ENCODE data around the gene MNT.
A peak's percentile ranks its signal among the peaks of the same experiment; 100 is the strongest.
"Not testable (repeated sequence)": the region's sequence is repeated elsewhere in the genome, so short reads cannot be mapped to it uniquely, and the experiment has no call there.

The MNT gene, protein sequence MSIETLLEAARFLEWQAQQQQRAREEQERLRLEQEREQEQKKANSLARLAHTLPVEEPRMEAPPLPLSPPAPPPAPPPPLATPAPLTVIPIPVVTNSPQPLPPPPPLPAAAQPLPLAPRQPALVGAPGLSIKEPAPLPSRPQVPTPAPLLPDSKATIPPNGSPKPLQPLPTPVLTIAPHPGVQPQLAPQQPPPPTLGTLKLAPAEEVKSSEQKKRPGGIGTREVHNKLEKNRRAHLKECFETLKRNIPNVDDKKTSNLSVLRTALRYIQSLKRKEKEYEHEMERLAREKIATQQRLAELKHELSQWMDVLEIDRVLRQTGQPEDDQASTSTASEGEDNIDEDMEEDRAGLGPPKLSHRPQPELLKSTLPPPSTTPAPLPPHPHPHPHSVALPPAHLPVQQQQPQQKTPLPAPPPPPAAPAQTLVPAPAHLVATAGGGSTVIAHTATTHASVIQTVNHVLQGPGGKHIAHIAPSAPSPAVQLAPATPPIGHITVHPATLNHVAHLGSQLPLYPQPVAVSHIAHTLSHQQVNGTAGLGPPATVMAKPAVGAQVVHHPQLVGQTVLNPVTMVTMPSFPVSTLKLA

DNA sequence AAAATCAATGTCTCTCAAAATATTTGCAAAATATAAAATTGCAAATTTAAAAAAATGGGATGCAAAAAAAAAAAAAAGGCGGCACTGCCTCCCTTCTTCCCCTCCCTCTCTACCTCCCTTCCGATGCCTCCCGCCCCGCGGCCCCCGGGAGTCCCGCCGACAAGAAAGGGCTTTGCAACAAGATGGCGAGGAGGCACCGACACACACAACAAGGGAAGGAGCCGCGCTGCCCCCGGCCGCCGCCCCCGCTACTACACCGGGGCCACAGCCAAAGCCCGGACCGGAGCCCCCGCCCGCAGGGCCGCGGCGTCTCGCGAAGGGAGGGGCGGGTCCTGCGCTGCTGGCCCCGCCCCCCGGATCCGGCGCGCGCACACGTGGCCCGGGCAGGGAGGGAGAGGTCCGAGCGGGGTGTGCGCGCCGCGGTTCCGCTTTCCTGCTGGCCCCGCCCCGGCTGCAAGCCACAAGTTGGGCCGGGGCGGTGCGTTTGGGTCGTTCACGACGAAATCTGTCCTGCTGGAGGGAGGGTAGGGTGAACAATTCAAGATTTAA lies at the start of gene MNT:
TSS of gene MNT (minus strand) at position 184 of the 549 bp plus-strand sequence. CDS start 348 bp downstream, outside the sequence.
- DNase-seq (ENCODE audit: low spot score), result peak; percentile 95

DNA sequence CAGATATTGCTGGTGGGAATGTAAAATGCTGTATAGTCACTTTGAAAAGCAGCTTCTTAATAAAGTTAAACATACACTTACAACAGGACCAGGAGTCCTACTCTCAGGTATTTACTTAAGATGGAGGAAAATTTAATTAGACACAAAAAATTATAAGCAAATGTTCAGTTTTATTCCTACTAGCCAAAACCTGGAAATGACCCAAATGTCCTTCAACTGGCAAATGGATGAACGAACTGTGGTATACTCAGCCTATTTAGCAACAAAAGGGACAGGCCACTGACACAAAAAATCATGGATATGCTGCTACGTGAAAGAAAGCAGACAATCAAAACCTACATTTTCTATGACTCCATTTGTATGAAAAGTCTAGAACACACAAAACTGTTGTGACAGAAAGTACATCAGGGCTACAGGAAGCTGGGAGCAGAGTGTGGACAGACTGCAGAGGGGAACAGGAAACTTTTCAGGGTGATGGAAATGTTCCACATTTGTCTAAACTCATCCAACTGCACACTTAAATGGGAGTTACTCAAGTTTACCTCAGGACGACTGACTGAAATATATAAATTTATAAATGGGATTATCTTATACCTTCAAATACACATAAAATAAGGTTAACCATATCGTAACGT lies 49.3 kb upstream of the MNT start:
- no peak for DNase-seq (ENCODE audit: low spot score)

DNA sequence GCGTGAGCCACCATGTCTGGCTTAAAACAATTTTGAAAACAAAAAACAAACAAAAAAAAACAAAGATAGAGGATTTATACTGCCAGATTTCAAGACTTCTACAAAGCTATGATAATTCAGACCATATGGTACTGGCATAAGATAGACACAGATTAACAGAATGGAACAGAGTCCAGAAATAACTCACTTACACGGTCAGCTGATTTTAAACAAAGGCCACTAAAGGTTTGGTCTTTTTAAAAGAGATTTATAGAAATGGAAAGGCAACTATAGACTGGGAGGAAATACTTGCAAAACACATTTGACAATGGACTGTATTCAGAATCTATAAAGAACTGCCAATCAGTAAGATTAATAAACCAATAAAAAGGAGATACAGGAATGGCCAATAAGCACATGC lies 48.6 kb upstream of the MNT start:
- DNase-seq (ENCODE audit: low spot score), result no peak

DNA sequence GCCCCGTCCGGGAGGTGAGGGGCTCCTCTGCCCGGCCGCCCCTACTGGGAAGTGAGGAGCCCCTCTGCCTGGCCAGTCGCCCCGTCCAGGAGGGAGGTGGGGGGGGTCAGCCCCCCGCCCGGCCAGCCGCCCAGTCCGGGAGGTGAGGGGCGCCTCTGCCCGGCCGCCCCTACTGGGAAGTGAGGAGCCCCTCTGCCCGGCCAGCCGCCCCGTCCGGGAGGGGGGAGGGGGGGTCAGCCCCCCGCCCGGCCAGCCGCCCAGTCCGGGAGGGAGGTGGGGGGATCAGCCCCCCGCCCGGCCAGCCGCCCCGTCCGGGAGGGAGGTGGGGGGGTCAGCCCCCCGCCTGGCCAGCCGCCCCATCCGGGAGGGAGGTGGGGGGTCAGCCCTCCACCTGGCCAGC lies 46.6 kb upstream of the MNT start:
- not testable (repeated sequence) for DNase-seq (ENCODE audit: low spot score)

DNA sequence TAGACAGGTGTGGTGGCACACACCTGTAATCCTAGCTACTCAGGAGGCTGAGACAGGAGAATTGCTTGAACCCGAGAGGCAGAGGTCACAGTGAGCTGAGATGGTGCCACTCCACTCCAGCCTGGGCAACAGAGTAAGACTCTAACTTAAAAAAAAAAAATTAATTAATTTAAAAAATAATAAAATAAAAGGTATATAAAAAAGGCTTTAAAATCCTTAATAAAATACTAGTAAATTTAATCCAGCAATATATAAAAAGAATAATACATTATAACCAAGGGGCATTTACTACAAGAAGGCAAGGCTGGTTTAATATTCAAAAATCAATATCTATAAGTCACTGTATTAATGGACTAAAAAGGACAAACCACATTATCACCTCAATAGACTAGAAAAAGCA lies 44.8 kb upstream of the MNT start:
- no peak for DNase-seq (ENCODE audit: low spot score)

DNA sequence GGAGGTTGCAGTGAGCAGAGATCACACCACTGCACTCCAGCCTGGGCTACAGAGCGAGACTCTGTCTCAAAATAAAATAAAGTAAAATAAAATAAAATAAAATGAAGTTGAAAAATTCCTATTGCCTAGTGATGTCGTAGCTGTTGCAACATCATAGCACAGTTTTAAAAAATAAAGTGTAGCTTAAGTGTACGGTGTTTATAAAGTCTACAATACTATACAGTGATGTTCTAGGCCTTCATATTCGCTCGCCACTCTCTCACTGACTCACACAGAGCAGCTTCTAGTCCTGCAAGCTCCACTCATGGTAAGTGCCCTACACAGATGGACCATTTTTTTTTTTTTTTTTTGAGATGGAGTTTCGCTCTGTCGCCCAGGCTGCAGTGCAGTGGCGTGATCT lies 43.5 kb upstream of the MNT start:
- no peak for DNase-seq (ENCODE audit: low spot score)

DNA sequence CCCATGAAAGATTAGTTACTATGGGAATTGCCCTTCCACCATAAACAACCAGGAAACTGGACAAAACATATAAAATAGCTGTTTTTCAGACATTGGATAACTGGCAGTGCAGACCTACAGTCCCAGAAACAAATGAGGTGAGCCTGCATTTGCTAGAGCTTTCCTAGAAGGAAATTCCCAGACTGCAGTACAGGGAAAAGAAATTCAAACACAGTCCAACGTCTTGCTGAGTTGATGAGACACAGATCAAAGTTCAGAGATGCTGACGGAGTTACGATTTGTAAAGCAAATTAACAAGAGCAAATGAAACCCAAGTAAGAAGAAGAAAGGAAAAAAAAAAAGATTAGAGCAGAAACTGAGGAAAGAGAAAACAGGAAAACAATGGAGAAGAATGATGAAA lies 41.3 kb upstream of the MNT start:
- DNase-seq (ENCODE audit: low spot score), result no peak

DNA sequence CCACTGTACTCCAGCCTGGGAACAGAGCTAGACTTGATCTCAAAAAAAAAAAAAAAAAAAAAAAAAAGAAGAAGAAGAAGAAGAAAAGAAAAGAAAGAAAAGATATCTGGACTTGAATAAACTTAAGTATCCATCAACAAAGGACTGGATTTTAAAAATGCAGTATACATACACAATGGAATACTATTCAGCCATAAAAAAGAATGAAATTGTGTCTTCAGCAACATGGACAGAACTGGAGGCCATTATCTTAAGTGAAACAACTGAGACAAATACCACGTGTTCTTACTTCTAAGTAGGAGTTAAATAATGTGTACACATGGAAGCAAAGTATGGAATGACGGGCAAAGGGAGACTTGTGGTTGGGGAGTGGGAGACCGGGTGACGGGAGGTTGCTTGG lies 40.1 kb upstream of the MNT start:
- no peak for DNase-seq (ENCODE audit: low spot score)

DNA sequence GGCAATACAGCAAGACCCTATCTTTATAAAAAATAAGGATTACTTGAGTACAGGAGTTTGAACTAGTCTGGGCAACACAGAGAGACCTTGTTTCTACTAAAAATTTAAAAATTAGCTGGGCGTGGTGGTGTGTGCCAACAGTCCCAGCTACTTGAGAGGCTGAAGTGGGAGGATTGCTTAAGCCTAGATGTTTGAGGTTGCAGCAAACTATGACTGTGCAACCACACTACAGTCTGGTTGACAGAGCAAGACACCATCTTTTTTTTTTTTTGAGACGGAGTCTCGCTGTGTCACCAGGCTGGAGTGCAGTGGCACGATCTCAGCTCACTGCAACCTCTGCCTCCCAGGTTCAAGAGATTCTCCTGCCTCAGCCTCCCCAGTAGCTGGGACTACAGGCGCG lies 39.1 kb upstream of the MNT start:
- DNase-seq (ENCODE audit: low spot score), result not testable (repeated sequence)

DNA sequence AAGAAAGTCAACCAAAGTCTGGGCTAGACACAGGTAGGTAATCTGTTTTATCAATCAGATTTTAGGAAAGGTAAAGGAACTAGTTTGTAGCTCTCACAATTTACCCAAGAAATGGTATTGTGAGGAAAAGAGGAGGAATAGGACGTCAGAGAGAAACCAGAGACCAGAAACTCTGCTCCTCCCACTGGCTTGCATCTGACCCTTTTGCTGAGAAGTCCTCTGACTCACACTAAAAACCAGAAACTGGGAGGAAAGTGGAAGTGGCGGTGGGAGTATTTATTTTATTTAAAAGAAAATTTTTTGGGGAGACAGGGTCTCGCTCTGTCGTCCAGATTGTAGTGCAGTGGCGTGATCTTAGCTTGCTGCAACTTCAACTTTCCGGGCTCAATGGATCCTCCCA lies 38.0 kb upstream of the MNT start:
- no peak for DNase-seq (ENCODE audit: low spot score)

DNA sequence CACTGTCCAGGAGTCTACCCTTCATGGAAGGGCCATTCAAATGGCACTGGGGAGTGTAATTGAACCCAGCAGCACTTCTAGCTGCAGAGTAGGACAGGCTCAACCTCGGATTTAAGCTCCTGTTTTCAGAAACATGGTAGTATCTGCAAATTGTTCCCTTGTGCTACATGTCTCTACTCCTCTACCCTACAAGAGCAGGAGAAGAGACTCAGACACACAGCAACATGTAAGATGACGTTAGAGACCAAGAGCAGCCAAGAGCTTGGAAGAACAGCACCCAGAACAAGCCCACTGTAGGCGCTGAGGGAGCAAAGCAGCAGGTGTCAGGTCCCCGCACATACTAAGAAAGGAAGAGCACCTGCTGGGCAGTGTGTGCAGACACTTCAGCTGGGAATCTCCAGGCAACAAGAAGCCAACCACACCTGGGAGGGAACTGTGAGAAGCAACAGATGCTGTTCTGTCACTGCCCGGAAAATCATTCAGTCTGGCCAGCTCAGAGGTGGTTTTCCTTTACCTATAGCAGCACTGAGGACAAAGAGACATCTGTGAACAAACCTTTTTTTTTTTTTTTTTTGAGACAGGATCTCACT lies 35.6 kb upstream of the MNT start:
- no peak for DNase-seq (ENCODE audit: low spot score)

DNA sequence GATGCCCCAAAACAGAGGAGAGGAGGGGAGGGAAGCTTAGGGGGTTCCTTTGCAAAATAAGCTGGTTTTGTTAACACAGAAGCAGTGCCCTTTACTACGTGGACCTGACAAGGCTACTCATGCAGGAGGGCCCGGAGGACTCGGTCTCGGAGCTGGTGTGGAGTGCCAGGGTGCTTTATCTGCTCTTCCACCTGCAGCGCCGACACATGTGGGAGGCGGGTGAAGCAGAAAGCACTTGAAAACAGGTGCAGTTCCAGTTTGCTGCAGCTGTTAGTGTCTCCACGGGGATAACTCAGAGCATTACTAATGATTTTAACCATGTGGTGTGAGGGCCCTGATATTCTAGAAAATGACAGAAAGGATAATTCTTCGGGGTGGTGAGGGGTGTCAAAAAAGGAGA lies 35.0 kb upstream of the MNT start:
- no peak for DNase-seq (ENCODE audit: low spot score)

DNA sequence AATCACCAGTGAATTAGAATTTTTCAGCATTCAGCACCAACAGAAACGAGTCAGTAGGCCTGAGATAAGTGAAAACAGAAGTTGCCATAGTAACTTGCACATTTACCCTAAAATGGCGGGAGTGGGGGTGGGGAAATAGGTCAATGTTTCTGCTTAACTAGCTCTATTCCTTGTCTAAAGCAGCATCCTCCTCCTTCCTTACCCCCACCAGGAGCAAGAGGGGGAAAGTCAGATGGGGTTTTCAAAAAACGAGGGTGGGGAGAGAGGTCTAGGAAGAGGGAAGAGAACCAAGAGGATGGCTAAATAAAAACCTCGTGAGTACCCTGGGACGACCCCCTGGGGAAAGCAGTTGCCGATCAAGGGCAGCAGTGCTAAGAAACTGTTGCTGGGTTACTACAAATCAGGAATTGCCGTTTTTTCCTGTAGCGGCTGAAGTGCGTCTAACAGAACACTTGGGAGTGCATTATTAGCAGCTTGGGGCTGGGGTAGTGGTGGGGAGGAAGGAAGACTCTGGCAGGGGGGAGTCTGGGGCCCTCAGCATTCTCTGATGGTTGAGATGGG lies 34.4 kb upstream of the MNT start:
- no peak for DNase-seq (ENCODE audit: low spot score)

DNA sequence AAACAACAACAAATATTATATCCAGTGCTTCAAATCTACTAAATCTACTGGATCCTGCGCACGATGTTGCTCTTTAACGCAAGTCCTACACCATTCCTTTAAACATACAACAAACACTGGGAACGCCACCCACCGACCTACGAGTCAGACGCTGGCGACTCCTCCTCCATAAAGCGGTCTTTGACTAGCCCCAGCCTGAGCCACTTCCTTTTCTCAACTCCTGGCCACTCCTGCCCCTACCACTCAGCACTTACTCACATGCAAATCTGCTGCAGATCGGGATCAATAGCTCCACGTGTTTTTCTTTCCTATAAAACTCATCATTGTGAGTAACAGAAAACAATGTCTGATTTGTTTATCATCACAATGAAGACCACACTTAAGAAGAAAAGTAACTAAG lies 32.8 kb upstream of the MNT start:
- DNase-seq (ENCODE audit: low spot score), result no peak

DNA sequence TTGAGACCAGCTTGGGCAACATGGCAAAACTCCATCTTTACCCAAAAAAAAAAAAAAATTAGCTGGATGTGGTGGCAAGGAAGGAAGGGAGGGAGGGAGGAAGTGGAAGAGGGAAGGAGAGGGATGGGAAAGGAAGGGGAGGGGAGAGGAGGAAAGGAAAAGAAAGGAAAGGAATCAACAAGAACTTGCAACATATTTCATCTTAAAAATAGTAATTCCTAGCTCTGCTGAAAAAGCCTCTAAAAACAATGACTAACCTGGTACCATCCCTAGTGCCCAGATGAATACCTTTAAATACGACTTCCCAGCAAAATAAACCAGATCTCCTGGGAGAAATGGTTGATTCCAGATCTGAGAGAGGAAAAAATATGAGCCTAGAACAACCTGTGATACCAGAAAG lies 27.1 kb upstream of the MNT start:
- no peak for DNase-seq (ENCODE audit: low spot score)

DNA sequence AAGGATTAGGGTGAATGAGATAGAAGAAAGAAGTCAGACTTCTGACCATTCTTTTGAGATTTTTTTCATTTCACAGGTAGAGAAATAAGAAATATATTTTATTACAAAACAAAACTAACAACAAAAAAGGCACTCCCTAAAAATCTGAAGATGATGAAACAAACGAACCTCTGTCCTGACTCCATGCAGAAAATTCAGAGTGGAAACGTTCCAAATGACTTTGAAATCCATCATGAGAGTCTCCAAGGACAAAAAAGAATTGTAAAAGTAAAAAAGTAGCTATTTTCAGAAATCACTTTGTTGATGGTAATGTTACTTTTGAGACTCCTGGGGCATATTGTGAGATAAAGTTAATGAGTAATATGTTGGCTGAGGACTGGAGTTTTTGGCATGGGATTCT lies 26.4 kb upstream of the MNT start:
- no peak for DNase-seq (ENCODE audit: low spot score)

DNA sequence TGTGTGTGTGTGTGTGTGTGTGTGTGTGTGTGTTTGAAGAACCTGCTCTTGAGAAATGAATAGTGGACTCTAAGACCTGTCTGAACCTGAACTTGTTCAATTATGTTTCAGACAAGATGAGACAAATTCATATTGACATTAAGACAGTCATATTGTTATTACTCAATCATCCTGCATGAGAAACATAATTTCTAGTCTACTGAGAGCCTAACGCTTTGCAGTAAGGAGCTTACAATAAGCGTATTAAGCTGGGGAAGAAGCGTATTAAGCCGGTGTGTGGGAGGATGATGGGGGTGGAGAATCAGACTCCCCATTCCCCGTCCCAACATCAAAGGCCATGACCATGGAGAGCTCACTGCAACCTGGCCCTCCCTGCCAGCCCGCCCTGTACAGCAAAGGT lies 22.4 kb upstream of the MNT start:
- no peak for DNase-seq (ENCODE audit: low spot score)

DNA sequence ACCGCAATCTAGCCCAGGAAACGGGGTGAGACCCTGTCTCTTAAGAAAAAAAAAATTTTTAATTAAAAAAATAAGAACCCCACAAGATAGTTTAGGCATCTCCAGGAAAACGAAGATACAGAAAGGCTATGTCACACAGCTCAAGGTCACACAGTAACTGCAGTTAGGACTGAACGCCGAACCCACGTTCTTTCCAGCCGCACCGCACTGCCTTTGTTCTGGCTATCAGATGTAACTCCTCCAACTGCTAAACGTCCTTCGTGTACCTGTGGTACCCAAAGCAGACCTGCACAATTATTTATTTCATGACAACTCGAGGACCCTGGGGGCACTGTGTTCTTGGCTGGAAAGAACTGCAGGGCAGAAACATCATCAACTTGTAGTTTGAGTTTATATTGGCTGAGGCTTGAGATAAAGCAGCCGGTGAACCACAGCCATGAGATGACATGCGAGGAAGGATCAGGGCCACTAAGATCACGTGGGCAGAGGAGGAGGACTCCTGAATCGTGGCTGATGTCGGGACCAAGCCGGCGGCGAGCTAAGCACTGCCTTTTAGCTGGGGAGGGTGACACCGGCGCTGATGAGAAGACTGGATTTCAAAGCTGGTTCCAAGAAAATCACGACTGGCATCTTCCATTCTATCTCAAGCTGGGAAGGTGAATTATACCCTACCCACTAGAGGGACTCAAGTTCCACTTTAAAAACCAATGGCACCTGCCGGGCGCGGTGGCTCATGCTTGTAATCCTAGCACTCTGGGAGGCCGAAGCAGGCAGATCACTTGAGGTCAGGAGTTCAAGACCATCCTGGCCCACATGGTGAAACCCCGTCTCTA lies 20.7 kb upstream of the MNT start:
- DNase-seq (ENCODE audit: low spot score), result no peak

DNA sequence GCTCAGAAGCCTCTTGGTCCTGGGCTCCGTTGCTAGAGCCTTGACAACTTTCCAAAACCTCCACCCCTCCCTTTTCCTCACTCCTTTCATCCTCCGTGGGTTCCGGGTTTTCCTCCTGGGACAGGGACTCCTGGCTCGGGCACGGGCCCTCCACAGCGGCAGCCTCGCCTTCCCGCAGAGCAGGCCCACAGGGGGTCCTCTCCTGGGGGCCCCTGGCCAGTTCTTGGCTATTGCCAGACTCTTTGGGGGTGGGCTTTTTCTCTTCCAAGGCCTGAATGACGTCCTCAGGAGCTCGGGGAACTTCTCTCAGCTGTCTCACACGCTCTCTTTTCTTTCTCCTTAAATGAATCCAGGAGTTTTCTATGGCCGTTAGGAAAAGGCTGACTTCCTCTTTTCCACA lies 19.3 kb upstream of the MNT start:
- DNase-seq (ENCODE audit: low spot score), result no peak

DNA sequence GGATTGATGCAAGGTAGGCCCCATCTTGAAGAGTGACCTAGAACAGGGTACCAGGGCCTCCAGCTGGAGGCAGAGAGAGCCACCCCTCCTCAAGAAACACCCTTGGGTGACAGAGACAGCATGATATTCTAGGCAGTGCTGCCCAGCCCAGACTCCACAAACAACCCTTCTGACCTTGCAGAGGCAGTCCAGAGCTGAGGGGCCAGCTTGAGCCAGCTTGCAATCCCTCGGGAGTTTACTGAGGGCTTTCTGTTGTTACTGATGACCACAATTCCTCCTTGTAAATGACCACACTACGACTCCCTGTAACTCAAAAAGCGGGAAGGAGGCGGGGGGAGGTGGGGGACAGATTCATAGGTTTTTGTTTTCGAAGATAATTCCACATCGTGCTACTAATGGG lies 18.6 kb upstream of the MNT start:
- DNase-seq (ENCODE audit: low spot score), result no peak

DNA sequence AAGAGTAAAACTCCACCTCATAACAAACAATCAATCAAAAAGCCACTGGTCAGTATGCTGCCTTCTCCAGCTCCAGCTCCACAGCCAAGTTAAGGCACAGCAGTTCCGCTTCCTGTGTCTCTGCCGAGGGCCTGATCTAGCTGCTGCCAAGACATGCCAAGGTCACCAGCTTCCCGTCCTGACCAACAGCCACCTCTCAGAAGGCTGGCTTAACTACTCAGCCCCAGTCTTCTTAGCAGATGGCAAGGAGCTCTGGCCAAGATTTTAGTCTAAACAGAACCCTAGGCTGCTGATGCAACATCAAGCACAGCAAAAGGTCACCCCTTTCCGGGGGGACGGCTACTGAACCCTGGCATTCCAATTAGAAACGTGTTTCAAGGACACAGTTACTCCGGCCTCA lies 17.7 kb upstream of the MNT start:
- DNase-seq (ENCODE audit: low spot score), result no peak

Data from germinal center (tissue), 1 donor.